Measurements from ENCODE around the gene HECTD4. TPM values are rescaled to one million over a fixed set of nuclear protein-coding genes. Genes with fewer than 3 reads are reported as not detected.

Gene HECTD4
- total RNA-seq, 4 donors from 2014 or later: 28.2 to 54.4 (median 33.7) TPM

GRCh38 chr12:112307317-112308011 is 74.8 kb downstream of the HECTD4 start:
- TF ChIP-seq, protein P1, sequence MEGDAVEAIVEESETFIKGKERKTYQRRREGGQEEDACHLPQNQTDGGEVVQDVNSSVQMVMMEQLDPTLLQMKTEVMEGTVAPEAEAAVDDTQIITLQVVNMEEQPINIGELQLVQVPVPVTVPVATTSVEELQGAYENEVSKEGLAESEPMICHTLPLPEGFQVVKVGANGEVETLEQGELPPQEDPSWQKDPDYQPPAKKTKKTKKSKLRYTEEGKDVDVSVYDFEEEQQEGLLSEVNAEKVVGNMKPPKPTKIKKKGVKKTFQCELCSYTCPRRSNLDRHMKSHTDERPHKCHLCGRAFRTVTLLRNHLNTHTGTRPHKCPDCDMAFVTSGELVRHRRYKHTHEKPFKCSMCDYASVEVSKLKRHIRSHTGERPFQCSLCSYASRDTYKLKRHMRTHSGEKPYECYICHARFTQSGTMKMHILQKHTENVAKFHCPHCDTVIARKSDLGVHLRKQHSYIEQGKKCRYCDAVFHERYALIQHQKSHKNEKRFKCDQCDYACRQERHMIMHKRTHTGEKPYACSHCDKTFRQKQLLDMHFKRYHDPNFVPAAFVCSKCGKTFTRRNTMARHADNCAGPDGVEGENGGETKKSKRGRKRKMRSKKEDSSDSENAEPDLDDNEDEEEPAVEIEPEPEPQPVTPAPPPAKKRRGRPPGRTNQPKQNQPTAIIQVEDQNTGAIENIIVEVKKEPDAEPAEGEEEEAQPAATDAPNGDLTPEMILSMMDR (IDR thresholded peaks at IDR 0.05; ENCODE audit: low read depth): no peak

DNA sequence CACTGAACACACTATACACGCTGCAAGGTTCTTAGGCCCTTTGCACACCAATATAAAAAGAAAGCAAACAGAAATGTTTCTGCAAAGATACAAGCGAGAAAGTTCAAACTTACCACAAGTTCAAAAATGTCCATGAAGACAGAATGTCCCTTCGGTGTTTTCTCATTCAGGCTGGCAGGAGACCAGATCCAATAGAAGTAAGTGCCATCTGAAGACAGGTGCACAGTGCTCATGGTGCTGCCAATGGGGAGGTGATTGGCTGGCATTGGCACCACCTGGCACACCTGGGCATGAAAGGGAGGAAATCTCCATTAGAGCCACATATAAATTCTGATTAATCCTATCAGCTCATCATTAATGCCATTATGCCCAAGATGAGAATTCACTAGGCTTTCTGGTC is 76.3 kb downstream of the HECTD4 start:
- TF ChIP-seq, protein P1 (IDR thresholded peaks at IDR 0.05; ENCODE audit: low read depth): no peak

GRCh38 chr12:112304436-112304835 is 77.8 kb downstream of the HECTD4 start:
- TF ChIP-seq, protein P1 (IDR thresholded peaks at IDR 0.05; ENCODE audit: low read depth): no peak

- TF ChIP-seq, protein P1 (IDR thresholded peaks at IDR 0.05; ENCODE audit: low read depth): no peak
These were observed 78.4 kb downstream of the HECTD4 start for GRCh38 chr12:112303799-112304198.

DNA sequence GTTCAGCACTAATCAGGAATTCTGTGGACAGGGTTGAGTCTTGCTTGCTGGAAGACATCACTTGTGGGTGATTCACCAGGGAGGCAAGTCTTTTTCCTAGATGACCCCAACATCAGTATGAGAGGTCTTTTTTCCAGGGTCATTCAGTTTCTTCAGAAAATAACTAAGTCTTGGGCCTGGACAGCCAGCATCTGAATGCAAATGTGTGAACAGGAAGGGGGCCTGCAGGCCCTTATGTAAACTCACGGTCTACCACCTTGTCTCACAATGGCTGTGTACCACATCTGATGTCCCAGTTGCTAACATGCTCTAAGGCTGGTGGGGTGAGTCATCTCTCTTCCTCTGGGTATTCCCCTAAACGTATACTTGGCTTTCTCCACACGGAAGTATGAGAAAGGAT is 79.2 kb downstream of the HECTD4 start:
- TF ChIP-seq, protein P1 (IDR thresholded peaks at IDR 0.05; ENCODE audit: low read depth): no peak

DNA sequence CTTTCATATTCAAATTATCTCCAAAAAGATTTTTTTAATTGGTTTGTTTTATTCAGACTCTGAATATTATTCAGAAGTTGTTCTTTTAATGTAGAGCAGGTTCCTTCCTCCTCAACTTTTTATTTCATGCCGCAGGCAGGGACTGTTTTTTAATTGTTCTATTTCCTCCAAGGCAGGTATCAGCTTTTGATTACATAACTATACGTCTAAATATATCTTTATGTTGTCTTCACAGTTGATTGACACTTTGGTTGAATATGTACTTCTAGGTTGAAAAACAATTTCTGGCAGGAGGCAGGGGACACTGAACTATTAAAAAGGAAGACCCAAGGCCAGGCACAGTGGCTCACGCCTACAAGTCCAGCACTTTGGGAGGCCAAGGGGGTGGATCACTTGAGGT is 82.5 kb downstream of the HECTD4 start:
- TF ChIP-seq, protein P1 (IDR thresholded peaks at IDR 0.05; ENCODE audit: low read depth): no peak

DNA sequence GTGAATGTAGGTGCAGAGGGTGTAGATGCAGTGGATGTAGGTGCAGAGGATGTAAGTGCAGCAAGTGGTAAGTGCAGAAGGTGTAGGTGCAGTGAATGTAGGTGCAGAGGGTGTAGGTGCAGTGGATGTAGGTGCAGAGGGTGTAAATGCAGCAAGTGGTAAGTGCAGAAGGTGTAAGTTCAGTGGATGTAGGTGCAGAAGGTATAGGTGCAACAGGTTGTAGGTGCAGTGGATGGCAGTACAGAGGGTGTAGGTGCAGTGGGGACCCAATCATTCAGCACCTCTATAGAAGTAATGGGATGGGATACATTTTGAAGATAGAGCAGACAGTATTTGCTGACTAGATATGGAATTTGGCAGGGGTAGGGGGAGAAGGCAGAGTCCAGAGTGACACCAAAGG is 85.0 kb downstream of the HECTD4 start:
- TF ChIP-seq, protein P1 (IDR thresholded peaks at IDR 0.05; ENCODE audit: low read depth): no peak
